ENCODE measurements around the gene WDFY3.
"Not testable (repeated sequence)": the region's sequence is repeated elsewhere in the genome, so short reads cannot be mapped to it uniquely, and the experiment has no call there.

Gene WDFY3

DNA sequence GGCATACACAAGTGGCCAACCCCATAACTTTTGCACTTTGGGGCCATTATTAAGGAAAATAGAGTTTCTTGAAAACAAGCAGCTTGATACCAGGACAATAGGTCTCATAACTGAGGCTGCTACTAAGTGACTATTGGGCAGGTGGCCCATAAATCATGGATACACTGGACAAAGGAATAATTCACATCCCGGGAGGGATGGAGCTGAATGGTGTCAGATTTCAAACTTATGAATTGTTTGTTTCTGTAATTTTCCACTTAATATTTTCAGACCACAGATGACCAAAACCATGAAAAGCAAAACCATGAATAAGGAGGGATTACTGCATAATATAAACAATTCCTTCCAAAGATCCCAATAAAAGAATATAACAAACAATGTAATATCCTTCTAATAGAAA, 114.4 kb downstream of the WDFY3 start:
- DNase-seq = no peak

DNA sequence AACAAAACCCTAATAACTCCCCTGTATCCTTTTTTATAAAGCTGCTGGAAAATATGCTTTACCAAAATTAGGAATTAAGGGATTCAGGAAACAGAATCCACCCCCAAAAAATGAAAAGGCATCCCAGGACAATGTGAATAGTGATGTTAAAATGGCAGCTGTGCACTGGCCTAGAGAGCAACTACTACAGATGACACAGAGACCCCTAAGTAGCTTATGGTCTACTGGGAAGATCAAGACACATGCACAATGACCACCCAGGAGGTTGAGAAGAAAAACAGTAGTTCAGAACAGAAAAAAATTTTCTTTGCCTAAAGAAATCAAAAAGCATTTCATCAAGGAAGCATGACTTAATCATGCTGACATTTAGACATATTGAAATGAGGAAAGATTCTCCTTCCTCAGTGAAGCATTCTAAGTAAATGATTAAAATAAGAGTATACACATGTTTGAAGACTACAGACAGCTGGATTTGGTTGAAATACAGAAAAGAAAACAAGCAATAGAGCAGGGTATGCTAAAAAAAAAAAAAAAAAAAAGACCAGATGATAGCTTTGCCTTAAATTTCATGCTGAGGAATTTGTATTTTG, 117.3 kb downstream of the WDFY3 start:
- no peak for DNase-seq

DNA sequence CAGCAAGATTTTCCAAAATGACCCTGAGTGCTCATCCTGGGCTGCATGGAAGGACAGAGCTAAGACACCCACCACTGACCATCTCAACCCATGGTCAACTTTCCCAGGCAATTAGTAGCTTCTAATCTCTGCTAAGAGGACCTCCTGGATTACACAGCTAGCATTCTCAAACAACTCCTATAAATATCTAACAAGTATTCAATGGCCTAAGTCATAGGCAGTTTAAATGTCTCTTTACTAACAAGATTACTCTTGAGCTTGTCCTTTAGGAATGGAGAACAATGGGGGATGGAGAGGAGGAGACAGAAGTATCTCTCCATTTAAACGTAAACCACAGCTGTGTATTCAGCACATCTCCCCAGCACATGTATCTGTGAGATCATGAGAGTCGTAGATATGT, 118.1 kb downstream of the WDFY3 start:
- no peak for DNase-seq

DNA sequence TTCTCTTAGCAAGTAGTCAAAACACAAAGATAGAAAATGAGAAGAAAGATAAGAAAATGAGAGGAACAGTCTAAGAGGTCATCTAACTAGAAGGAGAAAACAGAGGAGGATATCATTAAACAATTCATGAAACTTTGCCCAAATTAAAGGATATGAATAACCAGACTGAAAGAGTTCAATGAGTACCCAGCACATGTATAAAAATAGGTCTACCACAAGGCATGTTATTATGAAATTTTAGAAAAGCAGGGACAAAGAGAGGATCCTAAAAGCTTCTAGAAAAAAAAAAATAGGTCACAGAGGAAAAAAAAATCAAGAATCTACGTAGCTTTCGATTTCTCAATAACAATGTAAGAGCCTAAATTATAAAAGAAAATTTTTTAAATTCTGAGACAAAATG, 118.5 kb downstream of the WDFY3 start:
- DNase-seq = no peak

DNA sequence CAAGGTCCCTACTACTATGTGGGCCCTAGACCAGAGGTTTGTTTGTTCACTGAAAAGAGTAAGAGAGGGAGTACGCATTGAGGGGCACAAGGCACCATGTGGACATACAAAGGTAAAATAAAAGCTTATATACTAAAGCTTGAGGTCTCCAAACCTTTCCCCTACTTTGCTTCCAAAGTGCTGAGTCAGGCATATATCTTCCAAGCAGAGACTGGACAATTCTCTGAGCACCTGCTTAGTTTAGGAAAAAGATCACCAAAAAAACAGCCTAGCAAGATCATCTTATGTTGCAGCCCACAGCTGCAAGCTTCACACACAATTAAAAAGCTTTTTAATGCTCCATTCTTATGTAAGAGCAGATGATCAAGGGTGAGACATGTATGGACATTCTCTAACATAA, 119.5 kb downstream of the WDFY3 start:
- DNase-seq = no peak

DNA sequence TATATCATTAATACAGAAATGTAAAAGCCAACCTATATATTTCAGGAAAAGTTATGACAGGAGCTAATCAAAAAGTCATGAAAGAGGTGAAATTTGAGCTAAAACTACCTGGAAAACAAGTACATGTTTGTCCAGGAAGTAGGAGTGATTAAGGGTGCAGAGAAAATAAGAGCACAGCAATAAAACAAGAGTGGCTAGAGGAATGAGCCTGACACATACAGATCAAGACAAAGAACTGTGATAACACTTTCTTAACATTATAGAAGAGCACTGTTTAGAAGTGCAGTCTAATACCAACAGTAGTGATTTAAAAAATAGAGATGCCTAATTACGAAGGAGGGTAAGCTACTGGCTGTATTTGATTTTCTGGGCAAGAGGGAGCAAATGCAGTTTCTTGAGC, 125.1 kb downstream of the WDFY3 start:
- no peak for DNase-seq

DNA sequence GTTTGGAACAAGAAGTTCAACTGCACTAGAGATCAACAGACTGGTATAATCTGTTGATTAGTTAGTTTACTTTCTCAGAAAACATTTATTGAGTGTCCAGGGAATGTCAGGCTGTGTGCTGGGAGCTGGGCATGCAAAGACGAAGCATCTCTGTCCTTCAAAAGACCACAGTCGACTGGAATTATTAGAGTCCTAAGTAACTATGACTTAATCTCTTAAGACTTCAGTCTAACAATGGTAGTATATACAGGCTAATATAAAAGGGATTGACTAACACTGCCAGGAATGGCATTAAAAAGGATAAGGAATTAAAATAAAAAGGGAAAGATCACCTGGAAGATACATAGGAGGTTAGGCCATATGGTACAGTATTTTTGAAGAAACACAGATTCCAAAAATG, 128.7 kb downstream of the WDFY3 start:
- DNase-seq = no peak

DNA sequence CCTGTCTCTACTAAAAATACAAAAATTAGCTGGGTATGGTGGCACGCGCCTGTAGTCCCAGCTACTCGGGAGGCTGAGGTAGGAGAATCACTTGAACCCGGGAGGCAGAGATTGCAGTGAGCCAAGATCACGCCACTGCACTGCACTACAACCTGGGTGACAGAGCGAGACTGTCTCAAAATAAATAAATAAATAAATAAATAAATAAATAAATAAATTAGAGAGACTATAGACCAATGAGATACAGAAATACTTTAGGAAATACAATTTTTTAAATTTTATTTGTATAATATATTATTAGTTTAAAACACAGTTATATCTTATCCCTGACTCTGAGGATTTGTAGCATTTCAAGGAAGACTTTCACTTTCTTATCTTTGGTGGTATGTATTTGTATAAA, 136.9 kb downstream of the WDFY3 start:
- not testable (repeated sequence) for DNase-seq

DNA sequence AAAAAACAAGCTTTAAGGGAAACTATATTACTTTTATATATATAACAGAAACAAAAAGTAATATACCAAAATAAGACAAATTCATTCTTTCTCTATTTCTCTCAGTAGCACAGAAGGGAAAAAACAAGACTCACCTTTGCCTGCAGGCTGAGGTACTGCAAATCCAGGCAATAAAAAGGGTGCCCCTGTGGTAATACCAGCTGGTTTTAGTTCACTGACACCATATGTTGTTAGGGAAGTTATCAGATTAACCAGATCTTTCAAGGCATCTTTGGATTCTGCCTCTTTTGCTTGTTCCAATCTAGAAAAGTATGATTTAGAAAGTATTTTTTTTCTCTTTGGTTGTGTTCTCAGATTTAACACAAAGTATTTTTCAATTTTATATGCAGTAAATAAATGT, 139.8 kb downstream of the WDFY3 start:
- DNase-seq = no peak

DNA sequence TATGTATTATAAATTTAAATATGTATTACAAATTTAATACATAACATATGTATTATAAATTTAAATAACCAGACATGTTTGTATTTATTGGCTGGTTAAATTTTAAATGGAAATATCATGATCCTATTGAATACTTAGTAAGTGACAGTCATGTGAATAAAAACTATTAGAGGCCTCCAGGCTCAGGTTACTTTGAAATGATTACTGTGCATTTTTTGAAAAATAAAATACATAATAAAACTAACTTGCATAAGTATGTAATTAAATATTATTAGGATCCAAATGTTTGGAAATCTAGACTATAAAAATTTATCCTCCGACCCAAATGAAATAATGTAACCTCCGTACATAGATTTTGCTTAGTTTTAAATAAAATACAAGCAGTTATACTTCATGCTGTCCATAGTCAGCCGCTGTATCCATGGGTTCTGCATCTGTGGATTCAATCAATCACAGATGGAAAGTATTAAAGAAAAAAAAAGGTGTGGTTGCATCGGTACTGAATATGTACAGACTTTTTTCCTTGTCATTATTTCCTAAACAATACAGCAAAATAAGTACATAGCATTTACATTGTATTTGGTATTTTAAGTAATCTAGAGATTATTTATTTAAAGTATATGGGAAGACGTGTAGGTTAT, 140.7 kb downstream of the WDFY3 start:
- DNase-seq = no peak

DNA sequence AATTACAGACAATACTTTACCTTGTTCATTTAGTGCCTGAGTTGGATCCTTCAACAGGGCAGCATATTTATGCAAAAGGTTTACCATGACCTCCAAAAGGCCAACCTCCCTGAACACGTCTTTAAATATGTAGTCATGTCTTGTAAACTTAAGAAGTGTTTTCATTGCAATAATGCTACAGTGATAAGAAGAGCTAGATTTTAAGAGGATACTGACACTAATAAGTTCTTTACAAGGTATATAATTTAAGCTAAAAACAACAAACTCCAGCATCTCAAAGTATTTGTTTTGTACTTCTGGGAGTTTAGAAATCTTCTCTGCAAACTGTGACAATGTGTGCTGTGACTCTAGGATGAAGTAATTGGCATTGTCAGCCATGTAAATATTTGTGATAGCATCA, 145.4 kb downstream of the WDFY3 start:
- DNase-seq = no peak

DNA sequence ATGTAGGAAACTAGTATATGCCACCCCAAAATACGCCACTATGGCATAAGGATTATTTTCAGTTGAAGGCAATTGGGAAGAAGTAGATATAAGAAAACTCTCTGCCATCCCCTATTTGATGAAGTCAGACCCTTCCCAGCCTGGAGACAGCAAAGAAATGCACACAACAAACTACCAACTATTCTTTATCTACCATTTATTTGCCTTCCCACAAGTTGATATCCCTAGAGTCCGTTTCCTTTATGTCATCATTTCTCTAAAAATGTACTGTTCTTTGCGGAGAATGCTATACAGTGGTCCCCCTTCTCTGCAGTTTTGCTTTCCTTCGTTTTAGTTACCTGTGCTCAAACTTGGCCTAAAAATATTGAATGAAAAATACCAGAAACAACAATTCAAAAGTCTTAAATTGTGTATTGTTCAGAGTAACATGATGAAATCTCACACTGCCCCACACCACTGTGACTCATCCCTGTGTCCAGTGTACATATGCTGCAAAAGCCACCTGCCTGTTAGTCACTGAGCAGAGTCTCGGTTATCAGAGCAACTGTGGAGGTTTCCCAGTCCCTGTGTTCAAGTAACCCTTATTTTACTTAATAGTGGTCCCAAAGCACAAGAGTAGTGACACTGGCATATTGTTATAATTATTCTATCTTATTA, 152.3 kb downstream of the WDFY3 start:
- no peak for DNase-seq

DNA sequence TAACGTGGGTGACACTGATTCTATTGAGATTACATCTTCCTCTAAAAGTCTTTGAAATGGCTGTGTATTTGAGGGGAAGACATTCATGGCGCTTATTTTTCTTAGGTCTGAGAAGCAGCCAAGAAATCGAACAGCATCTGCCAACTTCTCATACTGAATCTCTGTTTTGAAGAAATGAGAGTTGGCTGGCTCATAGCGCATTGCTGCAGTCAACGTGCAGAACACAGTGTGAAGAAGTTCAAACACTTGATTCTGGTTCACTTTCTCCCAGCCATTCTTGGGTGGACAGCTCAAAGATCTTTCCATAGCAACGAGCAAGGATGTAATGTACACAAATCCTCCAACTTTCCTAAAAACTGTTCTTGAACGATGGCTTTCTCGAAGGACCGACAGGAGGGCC, 156.5 kb downstream of the WDFY3 start:
- no peak for DNase-seq

DNA sequence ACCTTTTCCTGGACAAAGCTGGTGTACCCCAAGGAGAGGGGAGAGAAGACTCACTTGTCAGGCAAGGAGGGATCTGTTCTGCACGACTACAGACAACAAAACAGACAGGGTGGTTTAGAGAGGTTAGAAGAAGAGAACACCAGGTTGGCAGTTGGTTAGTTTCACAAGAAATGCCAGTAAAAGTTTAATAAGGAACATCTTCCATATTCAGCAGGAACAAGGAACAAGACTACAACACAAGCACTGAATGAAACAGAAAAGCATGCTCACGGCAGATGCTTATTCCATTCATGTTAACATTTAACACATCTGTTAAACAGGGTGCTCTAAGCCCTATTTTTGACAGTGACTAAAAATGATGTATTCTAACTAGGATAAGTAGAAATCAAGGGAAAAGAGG, 158.2 kb downstream of the WDFY3 start:
- no peak for DNase-seq

DNA sequence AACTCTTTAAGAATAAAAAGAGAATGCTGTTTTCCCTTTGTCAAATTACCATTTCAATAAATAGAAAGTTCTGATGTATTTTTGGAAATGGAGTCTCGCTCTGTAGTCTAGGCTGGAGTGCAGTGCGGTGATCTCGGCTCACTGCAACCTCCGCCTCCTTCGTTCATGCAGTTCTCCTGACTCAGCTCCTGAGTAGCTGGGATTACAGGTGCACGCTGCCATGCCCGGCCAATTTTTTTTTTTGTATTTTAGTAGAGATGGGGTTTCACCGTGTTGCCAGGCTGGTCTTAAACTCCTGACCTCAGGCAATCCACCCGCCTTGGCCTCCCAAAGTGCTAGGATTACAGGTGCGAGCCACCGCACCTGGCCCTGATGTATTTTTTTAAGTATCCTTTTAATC, 159.9 kb downstream of the WDFY3 start:
- not testable (repeated sequence) for DNase-seq

DNA sequence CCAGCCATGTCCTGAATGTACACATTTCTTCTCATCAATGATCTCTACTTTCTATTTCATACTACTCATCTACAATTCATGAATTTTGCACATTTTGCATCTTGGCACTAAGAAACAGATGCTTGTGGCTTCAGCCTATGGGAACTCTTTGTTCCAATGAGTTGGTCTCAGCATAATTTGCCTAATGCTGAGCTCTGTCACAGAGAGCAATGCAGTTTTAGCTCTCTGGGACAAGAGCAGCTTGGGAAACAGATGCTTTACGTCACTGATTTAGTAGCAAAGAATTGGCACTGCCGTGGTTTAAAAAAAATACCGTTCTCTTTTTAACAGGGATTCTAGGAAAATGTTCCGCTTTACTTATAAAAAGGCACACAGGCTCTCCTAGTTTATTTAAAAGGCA, 162.4 kb downstream of the WDFY3 start:
- no peak for DNase-seq

DNA sequence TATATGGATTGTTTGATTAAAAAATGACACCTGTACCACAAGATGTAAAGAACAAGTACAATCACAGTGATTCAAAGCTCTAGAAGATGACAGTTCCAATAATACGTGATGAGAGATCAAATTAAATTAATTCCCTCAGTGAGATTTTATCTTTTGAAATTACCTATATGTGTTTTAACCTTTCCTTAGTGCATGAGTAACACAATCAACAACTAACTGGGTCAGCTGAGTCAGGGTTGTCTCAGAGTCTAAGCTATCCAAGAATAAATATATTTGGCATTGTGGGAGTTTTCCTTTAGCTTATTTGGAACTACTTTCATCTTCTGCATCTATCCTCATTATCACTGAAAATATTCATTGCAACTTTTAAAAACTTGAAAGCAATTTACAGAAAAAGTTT, 162.8 kb downstream of the WDFY3 start:
- DNase-seq = no peak

DNA sequence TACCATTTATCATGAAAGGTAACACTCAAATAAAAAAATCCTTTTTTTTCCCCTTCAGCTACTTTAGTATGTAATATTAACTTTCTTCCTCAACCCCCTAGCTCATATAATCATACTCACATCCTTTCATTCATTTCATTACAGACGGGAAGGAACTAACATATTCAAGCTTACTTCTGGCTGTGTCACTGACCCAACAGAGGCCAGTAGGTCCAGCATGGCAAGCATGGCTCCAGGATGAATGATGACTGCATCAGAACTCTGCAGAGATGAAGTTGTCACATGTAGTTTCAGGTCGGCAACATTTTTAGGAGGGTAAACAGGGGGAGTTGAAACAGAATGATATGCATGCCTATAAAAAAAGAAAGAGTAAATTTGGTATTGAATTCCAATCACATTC, 163.4 kb downstream of the WDFY3 start:
- DNase-seq = no peak

DNA sequence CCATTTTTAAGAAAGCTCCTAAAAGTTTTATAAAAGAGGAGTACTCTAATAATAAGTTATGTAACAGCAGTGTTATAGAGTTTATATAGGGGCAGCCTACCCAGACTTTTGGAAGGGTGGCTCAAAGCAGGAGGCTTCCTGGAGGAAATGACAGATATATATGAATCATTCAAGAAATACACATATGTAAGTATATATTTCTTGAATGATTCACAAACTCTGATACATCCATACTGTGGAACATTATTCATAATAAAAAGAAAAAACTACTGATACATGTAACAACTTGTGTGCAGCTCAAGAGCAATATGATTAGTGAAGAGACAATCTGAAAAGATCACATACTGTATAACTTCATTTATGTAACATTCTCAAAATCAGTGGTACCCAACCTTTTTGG, 166.2 kb downstream of the WDFY3 start:
- no peak for DNase-seq

DNA sequence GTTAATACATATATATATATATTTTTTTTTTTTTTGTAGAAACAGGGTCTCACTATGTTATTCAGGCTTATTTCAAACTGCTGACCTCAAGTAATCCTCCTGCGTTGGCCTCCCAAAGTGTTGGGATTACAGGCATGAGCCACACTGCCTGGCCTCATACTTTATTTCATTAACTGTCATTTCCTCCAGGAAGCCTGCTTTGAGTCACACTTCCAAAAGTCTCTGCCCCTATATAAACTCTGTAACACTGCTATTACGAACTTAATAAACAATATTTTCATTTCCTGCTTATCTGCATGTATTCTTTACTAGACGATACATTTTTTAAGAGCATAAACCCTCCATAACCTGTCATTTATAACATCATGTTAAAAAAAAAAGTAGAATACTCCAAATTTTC, 167.2 kb downstream of the WDFY3 start:
- no peak for DNase-seq

DNA sequence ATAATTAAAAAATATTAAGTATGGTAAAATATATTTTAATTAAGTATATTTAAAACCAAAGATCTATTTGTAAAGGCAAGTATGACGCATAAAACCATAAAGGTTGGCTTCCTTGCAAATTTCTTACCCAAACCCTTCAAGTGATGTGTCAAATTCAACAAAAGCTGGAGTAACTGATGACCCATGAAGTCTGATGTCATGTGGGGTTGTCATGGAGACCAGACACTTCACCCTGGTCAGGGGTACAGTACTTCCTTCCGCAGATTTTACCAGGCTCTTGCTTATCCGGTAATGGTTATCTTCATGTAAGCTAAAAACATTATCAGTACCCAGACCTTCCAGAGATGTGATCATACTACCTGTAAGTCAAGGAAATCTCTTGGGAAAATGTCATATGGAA, 170.1 kb downstream of the WDFY3 start:
- no peak for DNase-seq

DNA sequence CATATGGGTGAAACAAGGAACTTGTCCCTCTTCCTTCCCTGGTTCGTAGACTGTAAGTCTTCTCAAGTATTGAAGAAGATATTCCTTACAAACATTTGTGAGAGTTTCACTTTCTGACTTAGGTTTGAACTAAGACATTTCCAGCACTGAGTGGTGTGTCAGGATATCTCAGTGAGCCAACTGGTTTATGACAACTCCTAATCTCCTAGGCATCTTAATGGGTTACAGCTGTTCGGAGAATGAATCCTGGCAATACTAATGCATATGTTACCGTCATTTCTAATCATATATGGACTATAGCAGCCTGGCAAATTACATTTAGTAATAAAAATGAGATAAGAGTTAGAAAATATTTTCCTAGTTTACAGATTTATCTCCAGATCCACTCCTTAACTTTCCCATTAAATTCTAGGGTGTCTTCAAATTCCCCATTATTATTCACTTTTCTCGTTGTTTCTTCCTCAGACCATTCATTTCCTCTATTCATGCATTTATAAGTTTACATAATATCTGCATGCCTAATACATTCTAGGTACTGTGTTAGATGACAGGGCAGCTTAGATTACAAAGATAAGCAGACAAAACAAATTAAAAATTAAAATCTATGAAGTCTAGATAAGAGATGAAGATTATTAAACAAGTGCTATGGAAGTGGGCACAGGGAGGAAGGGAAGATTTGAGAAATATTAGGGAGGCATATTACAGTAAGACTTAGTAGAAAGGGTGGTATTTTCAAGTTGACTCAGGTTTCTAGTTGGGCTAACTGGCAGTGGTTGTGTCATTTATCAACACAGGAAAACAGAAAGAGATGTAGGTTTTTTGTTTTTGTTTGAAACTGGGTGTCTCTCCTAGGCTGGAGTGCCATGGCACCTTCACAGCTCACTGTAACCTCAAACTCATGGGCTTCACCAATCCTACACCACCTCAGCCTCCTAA, 173.9 kb downstream of the WDFY3 start:
- DNase-seq = no peak

DNA sequence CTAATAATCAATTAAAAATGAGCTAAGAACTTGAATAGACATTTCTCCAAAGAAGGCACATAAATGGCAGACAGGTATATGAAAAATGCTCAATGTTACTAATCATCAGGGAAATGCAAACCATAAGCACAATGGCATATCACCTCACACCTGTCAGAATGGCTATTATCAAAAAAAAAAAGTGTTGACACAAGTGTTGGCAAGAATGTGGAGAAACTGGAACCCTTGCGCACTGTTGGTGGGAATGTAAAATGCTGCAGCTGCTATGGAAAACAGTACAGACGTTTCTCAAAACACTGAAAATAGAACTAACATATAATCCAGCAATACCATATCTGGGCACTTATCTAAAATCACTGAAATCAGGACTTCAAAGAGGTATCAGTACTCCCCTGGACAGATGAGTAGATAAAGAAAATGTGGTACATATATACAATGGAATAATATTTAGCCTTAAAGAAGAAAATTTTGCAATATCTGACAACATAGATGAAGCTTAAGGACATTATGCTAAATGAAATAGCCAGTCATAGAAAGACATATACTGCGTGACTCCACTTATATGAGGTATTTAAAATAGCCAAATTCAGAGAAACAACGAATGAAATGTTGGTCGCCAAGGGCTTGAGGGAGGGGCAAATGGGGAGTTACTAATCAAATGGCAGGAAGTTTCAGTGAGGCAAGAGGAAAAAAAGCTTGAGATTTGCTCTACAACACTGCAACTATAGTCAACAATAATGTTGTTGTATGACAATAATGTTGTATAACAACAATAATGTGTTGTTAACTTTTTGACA, 175.5 kb downstream of the WDFY3 start:
- DNase-seq = no peak
